T47D (cell line): ENCODE data around the gene SMCHD1.
"Not testable (repeated sequence)": the region's sequence is repeated elsewhere in the genome, so short reads cannot be mapped to it uniquely, and the experiment has no call there.

Experiments
- DNase-seq, 2 experiments: peaks; one replicate each; pipeline versions ENCODE4 v3.0.0 to v3.0.0-alpha.2; 2011 to 2012; ENCODE audit warnings: low read depth in 1 of 2, low spot score in 1 of 2
- JUND ChIP-seq: IDR thresholded peaks from 2 replicates; pipeline ENCODE4 v1.6.1; 2012; ENCODE audit warnings: low read depth
- in situ Hi-C: cut with HindIII; loops from 2 replicates; pipeline ENCODE4 v1.10.0; 2016; ENCODE audit warnings: low sequenced_read_pairs, low pct_unique_long_range_greater_than_20kb

The SMCHD1 gene

DNA sequence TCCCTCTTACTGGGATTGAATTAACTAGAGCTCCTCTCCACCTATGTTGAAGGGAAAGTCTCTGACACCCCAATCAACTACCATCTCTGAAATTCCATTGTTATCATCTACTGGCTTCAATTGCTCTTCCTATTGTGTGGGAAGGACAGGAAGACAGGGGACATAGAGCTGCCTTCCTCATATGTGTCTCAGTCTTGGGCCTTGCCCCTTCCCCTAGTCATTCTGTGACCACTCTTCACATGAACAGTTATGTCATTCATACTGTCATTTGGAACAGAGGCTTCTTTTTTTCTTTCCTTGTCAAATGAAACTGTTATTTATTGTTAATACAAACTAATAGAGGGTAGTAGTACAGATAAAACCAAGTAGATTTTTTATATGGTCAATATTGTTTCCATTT is 121.7 kb downstream of the SMCHD1 start:
- in situ Hi-C loops: no loop called here
- no peak for DNase-seq
- no peak for TF ChIP-seq JUND

DNA sequence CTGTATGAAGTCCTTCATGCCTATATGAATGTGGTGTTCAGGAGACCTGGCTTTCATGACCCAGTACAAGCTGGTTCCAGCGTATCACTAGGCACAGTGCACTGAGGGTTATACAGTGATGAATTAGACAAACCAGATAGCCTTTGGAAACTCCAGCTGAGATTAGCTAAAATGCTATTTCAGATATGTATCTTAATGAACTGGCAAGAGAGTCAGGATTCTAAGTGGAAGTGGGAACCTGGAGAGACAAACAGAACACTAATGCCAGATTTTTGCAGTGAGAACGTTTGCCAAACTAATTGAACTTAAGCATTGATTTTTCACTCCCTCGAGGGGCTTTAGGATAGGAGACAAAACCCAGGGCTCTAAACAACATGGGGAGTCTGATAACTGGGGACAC is 125.2 kb downstream of the SMCHD1 start:
- no peak for DNase-seq
- in situ Hi-C loops: no loop called here
- no peak for TF ChIP-seq JUND

DNA sequence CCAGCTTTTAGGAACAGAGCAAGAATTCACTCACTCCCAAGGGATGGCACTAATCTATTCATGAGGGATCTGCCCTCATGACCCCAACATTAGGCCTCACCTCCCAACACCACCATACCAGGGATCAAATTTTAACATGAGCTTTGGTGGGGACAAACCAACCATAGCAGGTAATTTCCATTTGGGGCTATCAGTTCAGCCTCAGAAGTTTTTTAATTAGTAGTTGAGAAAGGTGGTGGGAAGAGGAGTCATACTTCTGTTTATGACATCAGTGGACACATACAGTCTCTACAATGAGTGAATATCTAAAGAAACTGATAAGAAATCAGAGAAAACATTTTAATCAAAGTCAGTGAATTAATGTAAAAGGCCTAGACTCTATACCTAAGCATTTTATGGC is 131.7 kb downstream of the SMCHD1 start:
- in situ Hi-C loops: no loop called here
- no peak for DNase-seq
- no peak for TF ChIP-seq JUND

DNA sequence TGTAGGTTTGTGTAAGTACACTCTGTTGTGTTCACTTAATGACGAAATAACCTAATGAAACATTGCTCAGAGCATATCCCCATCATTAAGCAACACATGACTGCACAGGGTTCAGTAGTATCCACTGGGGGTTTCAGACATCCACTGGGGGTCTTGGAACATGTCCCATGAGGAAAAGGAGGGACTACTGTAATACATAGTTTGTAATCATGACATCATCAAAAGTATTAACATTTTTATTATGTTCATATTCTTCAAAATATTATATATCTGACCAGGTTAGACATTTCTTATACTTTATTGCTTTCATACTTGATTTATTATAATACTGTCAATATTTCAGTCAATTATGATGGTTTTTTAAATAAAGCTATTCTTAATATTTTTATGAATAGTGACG is 136.9 kb downstream of the SMCHD1 start:
- TF ChIP-seq JUND: no peak

DNA sequence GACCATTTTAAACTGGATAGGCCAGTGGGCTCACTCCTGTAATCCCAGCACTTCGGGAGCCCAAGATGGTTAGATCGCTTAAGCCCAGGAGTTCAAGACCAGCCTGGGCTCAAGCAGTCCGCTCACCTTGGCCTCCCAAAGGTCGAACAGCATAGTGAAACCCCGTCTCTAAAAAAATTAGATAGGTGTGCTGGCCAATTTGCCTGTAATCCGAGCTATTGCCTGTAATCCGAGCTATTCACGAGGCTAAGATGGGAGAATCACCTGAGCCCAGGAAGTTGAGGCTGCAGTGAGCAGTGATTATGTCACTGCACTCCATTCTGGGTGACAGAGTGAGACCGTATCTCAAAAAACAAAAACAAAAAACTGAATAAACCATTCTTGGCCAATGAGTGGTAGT is 138.6 kb downstream of the SMCHD1 start:
- in situ Hi-C loops: no loop called here
- no peak for DNase-seq

More for the DNA sequence above, 136.9 kb downstream of the SMCHD1 start:
- DNase-seq: no peak
- in situ Hi-C loops: no loop called here

DNA sequence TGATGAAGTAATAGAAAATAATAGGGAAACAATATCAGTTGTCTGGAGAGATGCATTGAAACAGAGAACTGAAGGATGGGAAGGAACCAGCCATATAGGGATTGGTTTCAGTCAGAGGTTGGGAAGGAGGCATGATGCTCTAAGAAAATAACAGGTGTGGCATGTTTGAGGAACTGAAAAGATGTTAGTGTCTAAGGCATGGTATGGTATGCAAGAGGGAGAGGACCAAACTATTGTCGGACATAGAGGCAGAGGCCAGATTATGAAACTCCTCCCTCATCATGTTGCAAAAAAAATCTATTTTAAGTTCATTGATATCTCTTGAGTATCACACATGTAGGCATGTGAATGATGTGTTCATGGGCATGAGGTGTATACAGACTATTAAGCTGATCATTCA is 142.4 kb downstream of the SMCHD1 start:
- in situ Hi-C loops: no loop called here
- no peak for TF ChIP-seq JUND
- DNase-seq: no peak

More for the DNA sequence above, 138.6 kb downstream of the SMCHD1 start:
- TF ChIP-seq JUND: no peak

DNA sequence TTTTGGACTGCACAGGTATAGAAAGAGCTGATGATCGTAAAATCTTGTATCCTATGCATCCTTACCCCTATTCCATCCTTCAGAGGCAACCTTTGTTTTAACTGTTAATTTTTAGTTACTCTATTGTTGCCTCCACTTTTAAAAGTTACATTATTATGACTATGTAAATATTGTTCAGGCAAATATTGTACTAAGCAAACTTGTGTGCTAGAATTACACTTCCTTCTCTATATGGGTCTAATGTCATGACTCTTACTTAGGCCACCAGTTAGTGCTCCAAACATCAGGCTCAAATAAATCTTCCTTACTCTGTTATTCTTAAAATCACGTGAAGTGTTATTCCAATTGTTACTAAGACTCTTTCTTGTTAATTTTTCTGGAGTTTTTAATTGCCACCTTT is 143.8 kb downstream of the SMCHD1 start:
- in situ Hi-C loops: no loop called here
- TF ChIP-seq JUND: no peak
- DNase-seq: no peak

DNA sequence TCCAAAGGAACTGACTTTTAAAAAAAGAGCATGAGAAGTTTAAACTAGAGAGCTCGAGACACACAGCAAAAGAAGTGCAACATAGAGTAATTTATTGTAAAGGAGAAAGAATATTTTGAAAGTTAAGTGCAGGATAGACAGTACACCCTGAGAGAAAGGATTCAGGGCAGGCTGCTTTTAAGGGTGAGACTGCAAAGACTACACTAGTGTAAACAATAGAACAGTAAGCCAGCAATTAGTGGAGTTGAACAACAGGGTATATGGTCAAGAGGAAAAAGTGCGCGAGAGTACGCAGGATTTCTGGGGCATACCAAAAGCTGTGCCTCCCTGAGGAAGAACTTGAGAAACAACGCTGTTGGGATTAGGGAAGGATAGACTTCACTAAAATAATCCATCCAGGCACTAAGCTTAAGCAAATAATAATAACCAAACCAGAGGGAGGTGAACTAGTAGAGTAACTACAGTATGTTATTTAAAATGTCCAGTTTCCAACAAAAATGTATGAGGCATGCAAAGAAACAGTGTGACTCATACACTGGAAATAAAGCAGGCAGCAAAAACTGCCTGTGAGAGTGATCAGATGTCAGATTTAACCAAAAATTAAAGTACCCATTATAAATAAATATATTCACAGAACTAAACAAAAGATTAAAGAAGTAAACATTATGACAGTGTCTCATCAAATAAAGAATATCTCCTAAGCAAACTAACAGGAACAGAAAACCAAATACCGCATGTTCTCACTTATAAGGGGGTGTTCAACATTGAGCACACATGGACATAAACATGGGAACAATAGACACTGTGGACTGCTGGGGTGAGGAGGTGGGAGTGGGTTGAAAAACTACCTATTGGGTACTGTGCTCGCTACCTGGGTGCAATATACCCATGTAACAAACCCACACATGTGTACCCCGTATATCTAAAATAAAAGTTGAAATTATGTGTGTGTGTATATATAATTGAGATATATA is 150.7 kb downstream of the SMCHD1 start:
- TF ChIP-seq JUND: no peak
- in situ Hi-C loops: no loop called here
- DNase-seq: no peak

DNA sequence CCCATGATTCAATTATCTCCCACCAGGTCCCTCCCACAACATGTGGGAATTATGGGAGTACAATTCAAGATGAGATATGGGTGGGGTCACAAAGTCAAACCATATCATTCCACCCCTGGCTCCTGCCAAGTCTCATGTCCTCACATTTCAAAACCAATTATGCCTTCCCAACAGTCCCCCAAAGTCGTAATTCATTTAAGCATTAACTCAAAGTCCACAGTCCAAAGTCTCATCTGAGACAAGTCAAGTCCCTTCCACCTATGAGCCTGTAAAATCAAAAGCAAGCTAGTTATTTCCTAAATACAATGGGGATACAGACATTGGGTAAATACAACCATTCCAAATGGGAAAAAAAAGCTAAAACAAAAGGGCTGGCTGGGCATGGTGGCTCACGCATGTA is 153.1 kb downstream of the SMCHD1 start:
- DNase-seq, in situ Hi-C loops: not testable (repeated sequence)

DNA sequence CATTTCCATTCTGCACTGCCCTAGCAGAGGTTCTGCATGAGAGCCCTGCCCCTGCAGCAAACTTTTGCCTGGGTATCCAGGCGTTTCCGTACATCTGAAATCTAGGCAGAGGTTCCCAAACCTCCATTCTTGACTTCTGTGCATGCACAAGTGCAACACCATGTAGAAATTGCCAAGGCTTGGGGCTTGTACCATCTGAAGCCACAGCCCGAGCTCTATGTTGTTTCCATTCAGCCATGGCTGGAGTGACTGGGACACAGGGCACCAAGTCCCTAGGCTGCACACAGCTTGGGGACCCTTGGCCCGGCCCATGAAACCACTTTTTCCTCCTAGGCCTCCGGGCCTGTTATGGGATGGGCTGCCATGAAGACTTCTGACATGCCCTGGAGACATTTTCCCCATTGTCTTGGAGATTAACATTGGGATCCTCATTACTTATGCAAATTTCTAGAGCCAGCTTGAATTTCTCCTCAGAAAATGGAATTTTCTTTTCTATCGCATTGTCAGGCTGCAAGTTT is 154.2 kb downstream of the SMCHD1 start:
- in situ Hi-C loops, DNase-seq: not testable (repeated sequence)

DNA sequence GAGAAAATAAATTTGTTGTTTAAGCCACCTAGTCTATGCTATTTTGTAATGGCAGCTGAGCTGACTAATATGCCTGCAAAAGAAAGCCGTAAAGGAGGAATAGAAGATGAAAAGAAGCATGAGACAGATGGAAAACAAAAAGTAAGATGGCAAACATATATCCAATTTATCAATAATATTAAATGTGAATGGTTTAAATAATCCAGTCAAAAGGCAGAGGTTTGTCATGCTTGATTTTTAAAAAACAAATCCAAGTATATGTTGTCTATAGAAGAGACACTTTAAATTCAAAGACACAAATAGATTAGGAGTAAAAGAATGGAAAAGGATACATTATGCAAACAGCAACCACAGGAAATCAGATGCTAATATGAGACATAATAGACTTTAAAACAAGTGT is 155.9 kb downstream of the SMCHD1 start:
- no peak for DNase-seq
- in situ Hi-C loops: no loop called here
- TF ChIP-seq JUND: no peak

DNA sequence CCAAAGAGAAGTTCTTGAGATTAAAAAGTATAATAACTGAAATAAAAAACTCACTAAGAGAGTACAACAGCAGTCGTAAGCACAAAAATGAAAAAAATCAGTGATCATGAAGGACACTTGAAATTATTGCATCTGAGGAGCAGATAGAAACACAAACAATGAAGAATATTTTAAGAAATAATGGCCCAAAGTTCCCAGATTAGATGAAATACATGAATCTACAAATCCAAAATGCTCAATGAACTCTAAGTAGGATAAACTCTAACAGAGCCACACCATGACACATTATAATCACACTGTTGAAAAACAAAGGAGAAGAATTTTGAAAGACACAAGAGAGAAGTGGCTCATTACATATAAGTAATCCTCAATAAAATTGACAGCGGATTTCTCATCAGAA is 159.4 kb downstream of the SMCHD1 start:
- in situ Hi-C loops: no loop called here
- DNase-seq: no peak
- TF ChIP-seq JUND: no peak

DNA sequence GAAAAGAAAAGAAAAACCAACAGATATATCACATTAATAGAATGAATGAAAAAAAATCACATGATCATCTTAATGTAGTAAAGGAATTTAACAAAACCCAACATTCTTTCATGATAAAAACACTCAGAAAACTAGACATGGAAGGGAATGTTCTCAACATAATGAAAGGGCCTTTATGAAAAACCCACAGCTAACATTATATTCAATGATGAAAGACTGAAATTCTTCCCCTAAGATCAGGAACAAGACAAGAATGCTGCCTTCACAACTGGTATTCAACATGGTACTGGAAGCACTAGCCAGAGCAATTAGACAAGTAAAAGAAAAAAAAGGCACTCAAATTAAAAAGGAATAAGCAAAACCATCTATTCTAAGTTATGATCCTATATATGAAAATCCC is 162.8 kb downstream of the SMCHD1 start:
- no peak for DNase-seq
- TF ChIP-seq JUND: no peak
- in situ Hi-C loops: no loop called here
